GM18520 (cell line): ENCODE measurements around the gene OR52B6.
"Not testable (repeated sequence)": the region's sequence is repeated elsewhere in the genome, so short reads cannot be mapped to it uniquely, and the experiment has no call there.

Source experiments
- ATAC-seq: cut with Tn5 transposase; IDR thresholded peaks from one replicate; pipeline ENCODE4 v1.9.1; 2021; ENCODE audit not compliant: unreplicated experiment

OR52B6 gene

GRCh38 chr11:5580577-5580976, at the start of gene OR52B6:
OR52B6 (plus strand) TSS chr11:5580877; CDS start chr11:5580877, 0 bp downstream.
- no peak for ATAC-seq

GRCh38 chr11:5531053-5531831, 49.4 kb upstream of the OR52B6 start:
- ATAC-seq, result no peak

- no peak for ATAC-seq
These were observed 46.6 kb upstream of the OR52B6 start for GRCh38 chr11:5534046-5534445.

- ATAC-seq, result no peak
These were observed 44.2 kb upstream of the OR52B6 start for GRCh38 chr11:5536482-5536881.

GRCh38 chr11:5541427-5541826, 39.2 kb upstream of the OR52B6 start:
- no peak for ATAC-seq

- no peak for ATAC-seq
These were observed 34.2 kb upstream of the OR52B6 start for GRCh38 chr11:5546457-5546856.

GRCh38 chr11:5547982-5548381, 32.7 kb upstream of the OR52B6 start:
- ATAC-seq, result no peak

- ATAC-seq, result no peak
These were observed 32.2 kb upstream of the OR52B6 start, which contains the start of gene OR52H1 for GRCh38 chr11:5548440-5548839. OR52H1 (minus strand) TSS chr11:5548540; CDS start chr11:5545505, 3,035 bp downstream.

- ATAC-seq, result peak; percentile 71
These were observed 30.1 kb upstream of the OR52B6 start for GRCh38 chr11:5550440-5551095.

GRCh38 chr11:5553343-5553742, 27.3 kb upstream of the OR52B6 start:
- no peak for ATAC-seq

- no peak for ATAC-seq
These were observed 24.0 kb upstream of the OR52B6 start for GRCh38 chr11:5556596-5557188.

- ATAC-seq, result no peak
These were observed 22.9 kb upstream of the OR52B6 start for GRCh38 chr11:5557751-5558150.

GRCh38 chr11:5564259-5565019, 16.2 kb upstream of the OR52B6 start:
- no peak for ATAC-seq

GRCh38 chr11:5574654-5575053, 6.0 kb upstream of the OR52B6 start:
- no peak for ATAC-seq

GRCh38 chr11:5575152-5575551, 5.5 kb upstream of the OR52B6 start:
- ATAC-seq, result no peak

GRCh38 chr11:5577101-5577500, 3.6 kb upstream of the OR52B6 start:
- ATAC-seq, result no peak

GRCh38 chr11:5581014-5581413, 337 bp downstream of the OR52B6 start:
- no peak for ATAC-seq

GRCh38 chr11:5584458-5584857, 3.8 kb downstream of the OR52B6 start:
- ATAC-seq, result not testable (repeated sequence)

GRCh38 chr11:5589906-5590305, 9.2 kb downstream of the OR52B6 start:
- not testable (repeated sequence) for ATAC-seq

- no peak for ATAC-seq
These were observed 10.9 kb downstream of the OR52B6 start for GRCh38 chr11:5591613-5592012.

- no peak for ATAC-seq
These were observed 11.9 kb downstream of the OR52B6 start for GRCh38 chr11:5592615-5593014.
